Mucosa of rectum (tissue), 2 donors: Measurements from ENCODE around the gene CNTFR.
"Not testable (repeated sequence)": the region's sequence is repeated elsewhere in the genome, so short reads cannot be mapped to it uniquely, and the experiment has no call there.

Experiments used
- H3K27ac ChIP-seq, 2 donors: one replicate each; pipeline ENCODE4 v1.7.0; 2013; ENCODE audit warnings: inconsistent platforms in 2 of 2, low read depth in 2 of 2, low read length in 2 of 2
- H3K27me3 ChIP-seq, 2 donors: one replicate each; pipeline ENCODE4 v1.7.0; 2013; ENCODE audit warnings: low read length in 2 of 2; ENCODE audit not compliant: control insufficient read depth in 2 of 2, insufficient read depth in 2 of 2
- H3K36me3 ChIP-seq, 2 donors: one replicate each; pipeline ENCODE4 v1.7.0; 2013; ENCODE audit warnings: low read length in 2 of 2; ENCODE audit not compliant: control insufficient read depth in 2 of 2, insufficient read depth in 2 of 2
- H3K4me1 ChIP-seq, 2 donors: one replicate each; pipeline ENCODE4 v1.7.0; 2013; ENCODE audit warnings: low read length in 2 of 2, mild to moderate bottlenecking in 1 of 2; ENCODE audit not compliant: control insufficient read depth in 2 of 2, insufficient read depth in 2 of 2
- H3K4me3 ChIP-seq, 2 donors: one replicate each; pipeline ENCODE4 v1.7.0; 2013; ENCODE audit warnings: low read length in 2 of 2
- H3K9ac ChIP-seq, 2 donors: one replicate each; pipeline ENCODE4 v1.7.0; 2013; ENCODE audit warnings: low read length in 2 of 2, low read depth in 1 of 2, mild to moderate bottlenecking in 1 of 2
- H3K9me3 ChIP-seq, 2 donors: one replicate each; pipeline ENCODE4 v1.7.0; 2013; ENCODE audit warnings: low read length in 2 of 2; ENCODE audit not compliant: control insufficient read depth in 2 of 2
- donor health status: healthy.
- donor health status: Normal muscosa, but diverticular disease.

Gene CNTFR, protein sequence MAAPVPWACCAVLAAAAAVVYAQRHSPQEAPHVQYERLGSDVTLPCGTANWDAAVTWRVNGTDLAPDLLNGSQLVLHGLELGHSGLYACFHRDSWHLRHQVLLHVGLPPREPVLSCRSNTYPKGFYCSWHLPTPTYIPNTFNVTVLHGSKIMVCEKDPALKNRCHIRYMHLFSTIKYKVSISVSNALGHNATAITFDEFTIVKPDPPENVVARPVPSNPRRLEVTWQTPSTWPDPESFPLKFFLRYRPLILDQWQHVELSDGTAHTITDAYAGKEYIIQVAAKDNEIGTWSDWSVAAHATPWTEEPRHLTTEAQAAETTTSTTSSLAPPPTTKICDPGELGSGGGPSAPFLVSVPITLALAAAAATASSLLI

DNA sequence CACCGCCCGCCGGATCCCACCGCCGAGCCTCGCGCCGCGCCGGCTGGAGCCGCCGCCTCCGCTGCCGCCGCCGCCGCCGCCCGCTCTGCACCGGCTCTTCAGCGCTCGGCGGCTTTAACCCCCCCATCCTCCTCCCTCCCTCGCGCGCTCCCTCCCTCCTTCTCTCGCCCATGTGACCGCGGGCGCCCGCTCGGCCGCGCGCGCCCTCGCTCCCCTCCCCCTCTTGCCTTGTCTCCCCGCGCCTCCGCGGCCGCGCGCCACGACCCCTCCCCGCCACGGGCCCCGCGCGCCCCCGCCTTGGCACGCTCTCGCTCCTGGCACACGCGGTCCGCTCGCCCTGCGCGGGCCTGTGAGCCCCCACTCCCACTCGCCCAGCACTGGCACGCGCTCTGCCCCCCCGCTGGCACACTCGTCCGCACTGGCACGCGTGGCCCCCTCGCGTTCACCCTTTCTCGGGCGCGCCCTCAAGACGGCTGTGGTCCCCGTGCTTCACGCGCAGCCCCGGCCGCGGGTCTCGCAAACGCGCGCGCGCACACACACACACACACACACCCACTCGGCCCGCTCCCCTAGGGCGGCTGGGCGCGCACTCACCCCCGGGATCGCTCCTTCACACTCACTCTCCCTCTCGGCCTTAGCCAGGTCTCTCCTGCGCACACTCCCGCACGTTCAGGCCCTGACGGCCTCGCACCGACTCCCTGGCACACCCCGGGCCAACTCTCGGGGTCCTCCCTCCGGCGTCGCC lies at the start of gene CNTFR:
Gene CNTFR, minus strand, starts transcription at position 89 of the 745 bp plus-strand sequence. CDS start 20,743 bp downstream, outside the sequence.
- peaks cover 56 to 67% of the 10 kb centered on the region in 2 donors for H3K27me3 ChIP-seq
- peak within 1 kb of the TSS in 1 of 2 donors; percentile 58 for H3K27ac ChIP-seq
- H3K9ac ChIP-seq, result peak within 1 kb of the TSS; percentile 2 to 18
- no peaks in the 10 kb centered on the region for H3K9me3 ChIP-seq
- peaks cover 17 to 21% of the 10 kb centered on the region in 2 donors for H3K4me1 ChIP-seq
- peak within 1 kb of the TSS; percentile 56 to 58 for H3K4me3 ChIP-seq
- H3K36me3 ChIP-seq, result no peaks in the 10 kb centered on the region

DNA sequence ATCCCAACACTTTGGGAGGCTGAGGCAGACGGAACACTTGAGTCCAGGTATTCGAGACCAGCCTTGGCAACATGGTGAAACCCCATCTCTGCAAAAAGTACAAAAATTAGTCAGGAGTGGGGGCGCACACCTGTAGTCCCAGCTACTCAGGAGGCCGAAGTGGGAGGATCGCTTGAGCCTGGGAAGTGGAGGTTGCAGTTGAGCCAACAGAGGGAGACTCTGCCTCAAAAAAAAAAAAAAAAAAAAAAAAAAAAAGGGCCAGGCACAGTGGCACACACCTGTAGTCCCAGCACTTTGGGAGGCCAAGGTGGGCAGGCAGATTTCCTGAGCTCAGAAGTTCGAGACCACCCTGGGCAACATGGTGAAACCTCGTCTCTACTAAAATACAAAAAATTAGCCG lies 49.8 kb upstream of the CNTFR start:
- not testable (repeated sequence) for H3K4me3 ChIP-seq

DNA sequence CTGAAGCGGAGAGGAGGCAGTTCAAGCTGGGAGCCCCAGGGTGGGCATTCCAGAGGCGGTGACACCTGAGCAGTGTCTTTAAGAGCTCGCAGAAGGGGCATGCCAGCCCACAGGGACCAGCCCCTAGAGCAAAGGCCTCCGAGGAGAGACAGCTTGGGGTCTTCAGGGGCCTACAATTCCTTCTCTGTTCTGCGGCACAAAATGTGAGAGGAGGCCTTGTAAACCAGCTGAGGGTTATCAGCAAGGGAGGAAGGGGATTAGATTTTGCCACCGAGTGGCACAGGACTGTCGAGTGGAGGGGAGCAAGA lies 48.6 kb upstream of the CNTFR start:
- Histone ChIP-seq H3K4me1 (peaks cover 15 to 16% of the 10 kb centered on the region in 2 donors), H3K4me3 (peak overlapping the region; percentile 90 to 92), H3K27ac (peak overlapping the region; percentile 79 to 84), H3K9me3 (no peaks in the 10 kb centered on the region), H3K27me3 (no peaks in the 10 kb centered on the region), H3K9ac (peak overlapping the region; percentile 80 to 92), H3K36me3 (peaks cover 0 to 9% of the 10 kb centered on the region in 2 donors)

More for the DNA sequence above, 49.8 kb upstream of the CNTFR start:
- peaks cover 15 to 16% of the 10 kb centered on the region in 2 donors for H3K4me1 ChIP-seq
- H3K27ac ChIP-seq, H3K27me3 ChIP-seq, H3K36me3 ChIP-seq, H3K9ac ChIP-seq, H3K9me3 ChIP-seq: not testable (repeated sequence)

DNA sequence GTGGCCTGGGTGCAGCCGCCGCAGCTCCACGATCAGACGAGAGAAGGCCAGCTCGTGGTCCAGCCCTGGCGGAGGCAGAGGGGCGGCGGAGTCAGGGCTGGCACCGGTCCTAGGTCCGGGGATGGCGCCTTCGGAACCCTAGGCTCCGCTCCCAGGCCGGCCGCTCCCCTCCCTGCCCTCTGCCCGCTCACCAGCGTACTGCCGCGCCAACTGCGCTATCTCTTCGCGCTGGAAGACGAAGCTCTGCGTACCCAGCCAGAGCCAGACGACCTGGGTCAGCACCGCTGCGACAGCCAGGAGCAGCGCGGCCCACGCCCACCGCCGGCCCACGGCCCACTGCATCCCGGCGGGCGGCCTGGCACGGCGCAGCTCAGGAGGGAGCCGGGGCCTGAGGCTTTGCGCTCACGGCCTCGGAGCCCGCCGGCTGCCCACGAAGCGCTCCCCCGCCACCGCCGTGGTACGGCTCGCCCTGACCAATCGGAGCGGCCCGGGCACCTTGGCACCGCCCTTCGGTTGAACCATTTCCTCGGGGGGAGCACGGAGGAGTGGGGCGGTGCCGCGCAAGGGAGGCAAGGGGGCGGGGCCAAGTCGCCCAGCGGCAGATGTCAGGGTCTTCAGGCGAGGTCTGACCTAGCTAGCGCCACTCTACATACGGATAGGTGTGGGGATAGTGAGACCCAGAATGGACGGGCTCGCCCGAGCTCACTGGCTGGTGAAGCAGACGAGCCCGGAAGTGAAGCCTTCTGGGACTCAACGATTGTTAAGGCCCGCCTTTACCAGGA lies 48.0 kb upstream of the CNTFR start, which contains the start of gene SIGMAR1:
Gene SIGMAR1, minus strand, starts transcription at position 432 of the 782 bp plus-strand sequence. Its CDS starts 90 bp downstream, at position 342.
- Histone ChIP-seq H3K36me3 (peaks cover 0 to 9% of the 10 kb centered on the region in 2 donors), H3K4me1 (peaks cover 15 to 16% of the 10 kb centered on the region in 2 donors), H3K4me3 (peak within 1 kb of the TSS; percentile 90 to 92), H3K9ac (peak within 1 kb of the TSS; percentile 80 to 92), H3K27me3 (no peaks in the 10 kb centered on the region), H3K9me3 (no peaks in the 10 kb centered on the region), H3K27ac (peak within 1 kb of the TSS; percentile 79 to 84)

DNA sequence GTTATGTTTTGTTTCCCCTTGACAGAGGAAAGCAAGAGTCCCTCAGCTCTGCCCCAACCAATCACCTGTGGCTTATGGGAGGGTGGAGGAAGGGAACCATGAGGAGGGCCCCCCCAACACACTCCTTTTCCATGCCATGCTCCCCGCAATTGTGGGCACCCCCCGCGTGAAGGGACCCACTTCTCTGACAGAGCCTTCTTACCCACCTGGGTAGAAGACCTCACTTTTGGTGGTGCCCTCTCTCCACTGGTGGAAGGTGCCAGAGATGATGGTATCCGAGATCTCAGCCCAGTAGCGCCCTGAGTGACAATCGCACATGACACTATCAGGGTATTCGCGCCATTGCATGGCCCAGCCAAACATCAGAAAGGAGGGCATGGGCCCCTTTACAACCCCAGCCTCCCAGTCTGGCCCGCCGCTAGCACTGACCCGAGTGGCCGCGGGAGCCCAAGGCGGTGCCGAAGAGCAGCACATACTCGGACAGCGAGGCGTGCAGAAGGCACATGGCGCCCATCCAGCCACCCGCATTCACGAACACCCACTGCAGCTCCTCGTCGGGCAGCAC lies 47.3 kb upstream of the CNTFR start:
- H3K9ac ChIP-seq, result peak overlapping the region; percentile 80 to 92
- H3K27me3 ChIP-seq, result no peaks in the 10 kb centered on the region
- peaks cover 0 to 9% of the 10 kb centered on the region in 2 donors for H3K36me3 ChIP-seq
- peak overlapping the region; percentile 90 to 92 for H3K4me3 ChIP-seq
- peaks cover 15 to 16% of the 10 kb centered on the region in 2 donors for H3K4me1 ChIP-seq
- H3K27ac ChIP-seq, result peak overlapping the region; percentile 79 to 84
- H3K9me3 ChIP-seq, result no peaks in the 10 kb centered on the region

DNA sequence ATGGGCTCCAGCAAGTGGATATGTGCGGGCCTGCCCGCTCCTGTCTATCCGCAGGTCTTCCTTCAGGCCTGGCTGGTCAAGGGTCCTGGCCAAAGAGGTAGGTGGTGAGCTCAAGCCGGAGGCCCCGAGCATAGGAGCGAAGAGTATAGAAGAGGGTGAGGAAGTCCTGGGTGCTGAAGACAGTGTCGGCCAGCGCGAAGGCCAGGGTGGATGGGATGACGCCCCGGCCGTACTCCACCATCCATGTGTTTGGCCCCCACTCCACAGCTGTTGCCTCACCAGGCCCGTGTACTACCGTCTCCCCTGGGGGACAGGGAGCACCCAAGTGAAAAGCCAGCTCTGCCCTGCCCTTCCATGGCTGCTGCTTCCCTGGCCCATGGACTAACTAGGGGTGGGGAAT lies 46.0 kb upstream of the CNTFR start:
- peaks cover 0 to 9% of the 10 kb centered on the region in 2 donors for H3K36me3 ChIP-seq
- H3K4me1 ChIP-seq, result peaks cover 15 to 16% of the 10 kb centered on the region in 2 donors
- peaks cover 0 to under 1% of the 10 kb centered on the region in 2 donors for H3K27me3 ChIP-seq
- H3K4me3 ChIP-seq, result no peak overlapping the region
- no peak overlapping the region for H3K9ac ChIP-seq
- H3K9me3 ChIP-seq, result no peaks in the 10 kb centered on the region
- H3K27ac ChIP-seq, result no peak overlapping the region

DNA sequence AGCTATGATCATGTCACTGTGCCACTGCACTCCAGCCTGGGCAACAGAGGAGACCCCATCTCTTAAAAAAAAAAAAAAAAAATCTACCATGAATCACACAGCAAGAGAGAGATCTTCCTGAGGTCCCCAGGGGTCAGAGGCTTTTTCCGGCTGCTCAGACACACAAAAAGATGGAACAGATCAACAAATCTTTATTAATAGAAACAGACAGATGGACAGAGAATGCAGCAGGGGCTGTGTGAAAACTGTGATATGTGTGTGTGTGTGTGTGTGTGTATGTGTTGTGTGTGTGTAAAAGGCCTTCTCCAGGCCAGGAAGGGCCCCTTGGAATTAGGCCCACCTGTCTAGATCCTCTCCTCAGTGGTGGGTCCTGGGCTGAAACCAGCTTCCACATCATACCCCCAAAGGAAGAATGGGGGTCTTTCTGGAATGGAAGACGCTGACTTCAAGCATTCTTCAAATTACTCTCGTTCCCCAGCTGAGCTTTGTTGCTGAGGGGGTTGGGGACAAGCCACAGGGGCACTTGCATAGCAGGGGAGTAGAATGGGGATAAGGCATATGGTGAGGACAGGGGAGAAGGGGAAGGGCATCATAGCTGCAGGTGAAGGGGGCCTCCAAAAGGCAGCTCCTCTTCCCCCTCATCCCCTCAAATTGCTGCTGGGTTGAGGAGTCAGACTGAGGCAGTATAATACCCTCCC lies 45.2 kb upstream of the CNTFR start:
- peaks cover 0 to 9% of the 10 kb centered on the region in 2 donors for H3K36me3 ChIP-seq
- no peak overlapping the region for H3K9ac ChIP-seq
- no peaks in the 10 kb centered on the region for H3K9me3 ChIP-seq
- peaks cover 0 to 6% of the 10 kb centered on the region in 2 donors for H3K27me3 ChIP-seq
- no peak overlapping the region for H3K4me3 ChIP-seq
- H3K27ac ChIP-seq, result no peak overlapping the region
- H3K4me1 ChIP-seq, result peaks cover 21% of the 10 kb centered on the region in 2 donors

DNA sequence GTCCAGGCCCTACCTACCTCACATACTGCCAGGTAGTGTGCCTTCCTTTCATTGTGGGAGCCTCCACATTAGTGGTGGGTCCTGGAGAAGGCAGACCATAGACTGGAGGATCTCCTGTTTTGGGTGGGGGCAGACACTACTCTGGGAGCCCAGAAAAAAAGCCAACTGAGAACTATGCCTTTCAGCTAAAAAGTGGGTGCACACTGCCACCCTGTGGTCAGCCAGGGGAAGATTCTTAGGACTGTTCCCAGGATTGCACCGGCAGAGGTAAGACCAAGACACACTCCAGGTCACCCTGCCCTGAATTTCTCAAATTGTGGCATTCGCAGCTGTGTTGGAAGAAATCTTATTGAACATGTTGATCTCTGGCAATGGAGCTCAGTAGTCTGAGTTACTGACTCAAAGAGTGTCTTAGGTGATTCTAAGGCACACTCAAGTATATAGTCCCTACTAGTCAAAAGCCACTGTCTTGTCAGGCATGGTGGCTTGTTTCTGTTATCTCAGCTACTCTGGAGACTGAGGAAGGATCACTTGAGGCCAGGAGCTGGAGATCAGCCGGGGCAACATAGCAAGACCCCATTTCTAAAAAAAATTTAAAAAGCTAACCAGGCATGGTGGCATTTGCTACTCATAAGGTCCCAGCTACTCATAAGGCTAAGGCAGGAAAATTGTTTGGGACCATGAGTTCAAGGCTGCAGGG lies 44.5 kb upstream of the CNTFR start:
- Histone ChIP-seq H3K9ac (no peak overlapping the region), H3K27me3 (peaks cover 5 to 11% of the 10 kb centered on the region in 2 donors), H3K27ac (no peak overlapping the region), H3K9me3 (no peaks in the 10 kb centered on the region), H3K4me3 (no peak overlapping the region), H3K4me1 (peaks cover 21% of the 10 kb centered on the region in 2 donors), H3K36me3 (peaks cover 0 to 9% of the 10 kb centered on the region in 2 donors)

DNA sequence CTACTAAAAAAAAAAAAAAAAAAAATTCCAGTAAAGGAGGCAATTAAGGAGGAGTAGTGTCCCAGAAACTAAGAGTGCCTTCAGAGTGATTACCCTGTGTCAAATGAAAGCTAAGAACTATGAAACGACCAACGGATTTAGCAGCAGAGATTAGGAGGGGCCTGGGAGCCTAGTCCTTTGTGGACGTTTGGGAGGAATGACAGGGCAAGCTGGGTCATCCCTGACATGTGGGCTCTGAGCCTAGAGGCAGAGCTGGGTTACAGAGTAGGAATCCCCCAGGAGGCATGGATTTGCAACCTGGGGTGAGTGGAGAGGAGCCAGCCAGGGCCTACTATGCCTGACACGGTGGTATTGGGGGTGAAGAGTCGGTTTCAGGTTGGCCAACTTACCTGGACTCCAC lies 43.6 kb upstream of the CNTFR start:
- no peak overlapping the region for H3K9ac ChIP-seq

More for the DNA sequence above, 43.6 kb upstream of the CNTFR start:
- Histone ChIP-seq H3K36me3 (peaks cover 0 to 9% of the 10 kb centered on the region in 2 donors), H3K9me3 (no peaks in the 10 kb centered on the region), H3K4me1 (peaks cover 21 to 22% of the 10 kb centered on the region in 2 donors), H3K27me3 (peaks cover 10 to 17% of the 10 kb centered on the region in 2 donors), H3K4me3 (no peak overlapping the region), H3K27ac (no peak overlapping the region)
